ENCODE data around the gene RASGRP1.

Gene RASGRP1

DNA sequence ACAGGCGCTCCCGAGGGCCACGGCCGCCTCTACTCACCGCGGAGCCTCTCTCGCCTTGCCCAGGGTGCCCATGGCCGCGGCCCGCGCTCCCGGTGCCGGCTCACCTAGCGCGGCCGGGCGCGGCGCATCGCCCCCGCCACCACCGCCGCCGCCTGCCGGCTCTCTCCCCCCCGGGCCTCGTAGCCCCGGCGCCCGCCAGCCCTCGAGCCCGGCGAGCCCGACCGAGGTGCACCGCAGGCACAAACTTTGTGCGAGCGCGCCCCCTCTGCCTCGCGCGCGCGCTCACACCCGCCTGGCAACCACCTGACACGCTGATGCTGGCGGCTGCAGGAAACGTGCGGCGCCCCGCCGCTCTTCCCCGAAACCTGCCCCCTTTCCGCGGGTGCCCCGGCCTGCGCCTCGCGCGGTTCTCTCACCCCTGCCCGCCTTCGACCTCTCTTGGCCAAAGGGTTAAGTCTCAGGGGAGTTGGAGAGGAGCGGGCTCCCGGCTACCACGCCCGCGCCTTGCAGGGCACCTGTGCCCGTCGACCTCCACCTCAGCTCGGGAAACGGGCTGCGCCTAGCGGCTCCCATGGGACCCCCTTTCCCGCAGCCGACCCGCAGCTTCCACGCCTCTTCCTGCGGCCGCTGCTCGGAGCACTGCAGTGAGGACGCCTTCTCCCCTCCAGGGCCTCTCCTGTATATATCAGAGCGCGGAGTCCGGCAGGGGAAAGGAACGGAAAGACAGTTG lies at the start of gene RASGRP1:
TSS of gene RASGRP1 (minus strand) at position 258 of the 730 bp plus-strand sequence. CDS start at position 72, 186 bp downstream.
- Histone ChIP-seq H3K36me3 (ENCODE audit: insufficient read depth, low read length) (no peaks in the 10 kb centered on the region), H3K4me1 (ENCODE audit: insufficient read depth, low read length) (peaks cover 2% of the 10 kb centered on the region), H3K27me3 (ENCODE audit: insufficient read depth, low read length) (peaks cover 40% of the 10 kb centered on the region)

DNA sequence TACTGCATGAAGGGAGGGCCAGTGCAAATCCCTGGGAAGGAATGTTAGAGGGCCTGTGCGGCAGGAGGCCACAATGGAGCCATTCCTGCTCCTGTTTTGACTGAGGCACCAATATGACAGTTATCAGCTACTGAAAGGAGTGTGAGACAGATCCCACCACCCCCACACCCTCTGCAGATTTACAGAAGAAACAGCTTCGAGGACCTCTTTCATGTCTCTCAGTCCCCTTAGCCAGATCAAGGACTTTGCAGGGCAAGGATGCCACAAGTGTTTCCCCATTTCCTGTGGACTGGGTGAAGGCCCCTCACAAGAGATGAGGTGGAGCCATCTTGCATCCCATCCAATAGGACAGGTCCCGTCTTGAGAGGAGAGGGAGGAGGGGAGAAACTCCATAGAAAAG lies 48.5 kb upstream of the RASGRP1 start:
- Histone ChIP-seq H3K4me3 (ENCODE audit: low read length) (no peak overlapping the region), H2AFZ (ENCODE audit: low read depth, low read length) (no peak overlapping the region), H3K36me3 (ENCODE audit: insufficient read depth, low read length) (no peaks in the 10 kb centered on the region), H3K9me3 (ENCODE audit: low read length) (no peaks in the 10 kb centered on the region), H3K27me3 (ENCODE audit: insufficient read depth, low read length) (no peaks in the 10 kb centered on the region), H3K4me1 (ENCODE audit: insufficient read depth, low read length) (no peaks in the 10 kb centered on the region)

More for the DNA sequence above, at the start of gene RASGRP1:
- Histone ChIP-seq H3K9me3 (ENCODE audit: low read length) (no peaks in the 10 kb centered on the region), H2AFZ (ENCODE audit: low read depth, low read length) (peak within 1 kb of the TSS; percentile 98), H3K4me3 (ENCODE audit: low read length) (peak within 1 kb of the TSS; percentile 60)

DNA sequence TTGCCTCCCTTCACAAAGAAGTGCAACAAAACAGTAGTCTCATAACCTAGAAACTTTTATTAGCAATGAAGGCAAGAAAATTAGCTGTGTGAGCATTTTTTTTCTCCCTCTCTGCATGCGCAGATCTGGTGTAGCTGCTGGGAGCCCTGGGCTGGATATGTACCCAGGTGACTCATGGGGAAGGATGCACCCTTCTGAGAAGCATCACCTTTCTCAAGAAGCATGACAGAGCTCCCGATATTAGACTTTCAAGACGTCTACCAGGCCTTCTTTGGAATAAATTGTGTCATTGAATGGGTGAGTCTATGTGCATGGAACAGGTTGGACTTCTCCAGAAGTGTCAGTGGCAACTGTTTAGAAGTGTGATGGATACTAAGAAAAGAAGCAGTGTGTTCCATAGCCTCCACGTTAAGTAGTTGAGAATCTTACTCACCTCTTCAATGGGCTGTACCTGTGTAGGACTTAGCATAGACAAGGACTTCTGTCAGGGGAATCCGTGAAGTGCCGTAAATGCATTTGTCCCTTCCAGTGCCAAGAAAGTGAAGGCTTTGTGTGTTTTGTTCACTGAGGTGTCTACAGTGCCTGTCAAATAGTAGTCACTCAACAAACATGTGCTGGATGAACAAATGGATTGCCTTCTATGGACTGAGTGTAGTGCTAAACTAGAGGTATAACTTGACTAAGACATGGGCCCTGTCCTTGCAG lies 47.7 kb upstream of the RASGRP1 start:
- H3K27me3 ChIP-seq (ENCODE audit: insufficient read depth, low read length) = no peaks in the 10 kb centered on the region
- H3K4me3 ChIP-seq (ENCODE audit: low read length) = no peak overlapping the region
- H3K36me3 ChIP-seq (ENCODE audit: insufficient read depth, low read length) = no peaks in the 10 kb centered on the region
- no peaks in the 10 kb centered on the region for H3K4me1 ChIP-seq (ENCODE audit: insufficient read depth, low read length)
- no peaks in the 10 kb centered on the region for H3K9me3 ChIP-seq (ENCODE audit: low read length)
- no peak overlapping the region for H2AFZ ChIP-seq (ENCODE audit: low read depth, low read length)

DNA sequence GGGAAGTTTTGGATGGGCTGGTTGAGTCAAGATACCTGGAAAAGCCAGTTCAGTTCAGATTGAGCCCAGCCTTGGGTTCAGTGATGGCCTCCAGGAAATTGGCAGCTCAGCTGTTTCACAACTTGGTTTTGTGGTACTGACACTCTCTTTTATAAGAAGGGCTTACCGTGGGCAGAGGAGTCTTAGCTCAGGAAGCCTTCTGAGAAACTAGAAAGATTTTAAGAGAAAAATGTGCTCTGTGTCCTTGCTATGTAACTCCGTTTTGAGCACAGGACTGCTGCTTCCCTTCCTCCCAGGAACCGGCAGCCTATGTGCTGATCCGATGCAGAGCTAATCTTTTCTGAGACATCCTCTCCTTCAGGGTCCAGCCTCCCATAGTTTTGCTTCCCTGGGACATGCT lies 46.6 kb upstream of the RASGRP1 start:
- H3K36me3 ChIP-seq (ENCODE audit: insufficient read depth, low read length) = no peaks in the 10 kb centered on the region
- no peaks in the 10 kb centered on the region for H3K9me3 ChIP-seq (ENCODE audit: low read length)
- H3K4me3 ChIP-seq (ENCODE audit: low read length) = no peak overlapping the region
- no peak overlapping the region for H2AFZ ChIP-seq (ENCODE audit: low read depth, low read length)
- H3K27me3 ChIP-seq (ENCODE audit: insufficient read depth, low read length) = no peaks in the 10 kb centered on the region
- H3K4me1 ChIP-seq (ENCODE audit: insufficient read depth, low read length) = no peaks in the 10 kb centered on the region

- no peak overlapping the region for H2AFZ ChIP-seq (ENCODE audit: low read depth, low read length)
- no peak overlapping the region for H3K4me3 ChIP-seq (ENCODE audit: low read length)
- no peaks in the 10 kb centered on the region for H3K36me3 ChIP-seq (ENCODE audit: insufficient read depth, low read length)
- H3K27me3 ChIP-seq (ENCODE audit: insufficient read depth, low read length) = no peaks in the 10 kb centered on the region
- H3K4me1 ChIP-seq (ENCODE audit: insufficient read depth, low read length) = no peaks in the 10 kb centered on the region
- H3K9me3 ChIP-seq (ENCODE audit: low read length) = no peaks in the 10 kb centered on the region
Measured at GRCh38 chr15:38610748-38611147, 46.1 kb upstream of the RASGRP1 start.

- Histone ChIP-seq H2AFZ (ENCODE audit: low read depth, low read length) (no peak overlapping the region), H3K4me1 (ENCODE audit: insufficient read depth, low read length) (no peaks in the 10 kb centered on the region), H3K4me3 (ENCODE audit: low read length) (no peak overlapping the region), H3K27me3 (ENCODE audit: insufficient read depth, low read length) (no peaks in the 10 kb centered on the region), H3K9me3 (ENCODE audit: low read length) (no peaks in the 10 kb centered on the region), H3K36me3 (ENCODE audit: insufficient read depth, low read length) (no peaks in the 10 kb centered on the region)
Measured at GRCh38 chr15:38609097-38609738, 44.6 kb upstream of the RASGRP1 start.

DNA sequence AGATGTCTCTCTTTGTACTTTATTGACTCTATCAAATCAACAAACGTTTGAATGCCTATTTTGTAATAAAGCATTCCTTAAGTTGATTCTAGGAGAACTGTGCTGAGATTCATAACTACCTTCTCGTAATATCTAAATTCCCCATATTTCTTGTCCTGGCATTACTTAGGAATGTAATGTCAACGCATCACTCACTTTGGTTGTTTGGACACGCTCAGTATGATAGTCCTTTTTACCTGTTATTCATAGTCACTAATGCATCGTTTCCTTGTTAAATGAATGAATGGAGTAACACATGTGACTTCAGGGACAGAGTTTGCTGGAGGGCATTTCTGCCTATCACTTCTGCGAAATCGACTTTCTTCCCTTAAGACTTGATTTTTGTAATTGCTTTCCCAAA lies 44.1 kb upstream of the RASGRP1 start:
- Histone ChIP-seq H3K4me3 (ENCODE audit: low read length) (no peak overlapping the region), H2AFZ (ENCODE audit: low read depth, low read length) (no peak overlapping the region), H3K9me3 (ENCODE audit: low read length) (no peaks in the 10 kb centered on the region), H3K27me3 (ENCODE audit: insufficient read depth, low read length) (no peaks in the 10 kb centered on the region), H3K36me3 (ENCODE audit: insufficient read depth, low read length) (no peaks in the 10 kb centered on the region), H3K4me1 (ENCODE audit: insufficient read depth, low read length) (no peaks in the 10 kb centered on the region)

- no peaks in the 10 kb centered on the region for H3K27me3 ChIP-seq (ENCODE audit: insufficient read depth, low read length)
- no peaks in the 10 kb centered on the region for H3K9me3 ChIP-seq (ENCODE audit: low read length)
- H3K36me3 ChIP-seq (ENCODE audit: insufficient read depth, low read length) = no peaks in the 10 kb centered on the region
- no peak overlapping the region for H2AFZ ChIP-seq (ENCODE audit: low read depth, low read length)
- H3K4me3 ChIP-seq (ENCODE audit: low read length) = no peak overlapping the region
- no peaks in the 10 kb centered on the region for H3K4me1 ChIP-seq (ENCODE audit: insufficient read depth, low read length)
Measured at GRCh38 chr15:38605744-38606143, 41.1 kb upstream of the RASGRP1 start.

DNA sequence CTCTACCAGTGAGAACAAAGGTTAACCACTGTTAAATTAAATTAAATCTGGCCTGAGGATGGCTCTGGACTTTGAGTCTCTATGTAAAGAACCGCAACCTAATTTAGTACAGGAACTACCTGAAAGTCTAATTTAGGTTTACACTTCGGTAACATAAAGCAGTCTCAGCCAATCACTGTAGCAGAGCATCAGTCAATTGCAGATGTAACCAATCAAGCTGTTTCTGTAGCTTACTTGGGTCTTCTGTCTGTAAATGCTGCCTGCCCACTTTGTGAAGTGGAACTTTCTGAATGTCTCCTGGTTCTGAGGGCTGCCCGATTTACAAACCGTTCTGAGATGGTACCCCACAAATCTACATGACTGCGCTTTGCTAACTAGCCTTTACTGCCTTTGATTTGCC lies 39.1 kb upstream of the RASGRP1 start:
- H3K27me3 ChIP-seq (ENCODE audit: insufficient read depth, low read length) = no peaks in the 10 kb centered on the region

DNA sequence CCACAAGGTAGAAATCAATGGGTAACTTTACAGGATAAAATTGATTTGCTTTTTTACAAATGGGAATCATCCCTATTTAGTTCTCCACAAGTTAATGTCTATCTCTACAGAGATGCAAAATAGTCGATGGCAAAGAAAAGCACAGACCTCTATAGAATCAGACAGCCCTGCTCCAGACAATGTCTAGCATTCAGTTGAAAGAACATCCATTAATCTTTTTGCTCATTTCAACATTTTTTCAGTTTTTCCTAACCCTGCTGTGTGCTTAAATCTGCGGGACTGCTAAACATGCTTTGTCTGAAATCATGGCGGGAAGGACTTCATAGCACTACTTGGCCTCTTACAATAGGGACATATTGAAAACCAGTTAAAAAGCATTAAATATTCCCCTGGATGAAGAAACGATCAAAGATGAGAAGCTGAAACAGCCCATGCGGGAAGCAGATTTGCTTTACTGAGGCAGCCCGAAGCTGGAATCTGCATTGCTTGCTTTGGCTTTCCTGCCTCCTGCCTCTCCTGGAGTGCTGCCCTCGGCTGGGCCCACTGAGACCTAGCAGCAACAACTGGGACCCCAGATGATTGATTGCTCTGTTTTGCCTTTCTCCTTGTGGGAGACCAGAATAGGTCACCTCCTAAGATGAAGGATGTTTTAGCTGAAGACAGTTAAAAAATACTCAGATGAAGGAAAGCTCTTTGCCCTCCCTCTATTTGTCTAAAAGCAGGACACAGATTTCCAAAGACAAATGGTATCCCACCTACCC lies 38.5 kb upstream of the RASGRP1 start:
- no peaks in the 10 kb centered on the region for H3K9me3 ChIP-seq (ENCODE audit: low read length)
- H3K4me3 ChIP-seq (ENCODE audit: low read length) = no peak overlapping the region
- H2AFZ ChIP-seq (ENCODE audit: low read depth, low read length) = no peak overlapping the region
- no peaks in the 10 kb centered on the region for H3K4me1 ChIP-seq (ENCODE audit: insufficient read depth, low read length)
- H3K36me3 ChIP-seq (ENCODE audit: insufficient read depth, low read length) = no peaks in the 10 kb centered on the region
- no peaks in the 10 kb centered on the region for H3K27me3 ChIP-seq (ENCODE audit: insufficient read depth, low read length)

More for the DNA sequence above, 39.1 kb upstream of the RASGRP1 start:
- Histone ChIP-seq H2AFZ (ENCODE audit: low read depth, low read length) (no peak overlapping the region), H3K36me3 (ENCODE audit: insufficient read depth, low read length) (no peaks in the 10 kb centered on the region), H3K9me3 (ENCODE audit: low read length) (no peaks in the 10 kb centered on the region), H3K4me3 (ENCODE audit: low read length) (no peak overlapping the region), H3K4me1 (ENCODE audit: insufficient read depth, low read length) (no peaks in the 10 kb centered on the region)

- Histone ChIP-seq H3K27me3 (ENCODE audit: insufficient read depth, low read length) (no peaks in the 10 kb centered on the region), H3K36me3 (ENCODE audit: insufficient read depth, low read length) (no peaks in the 10 kb centered on the region), H3K4me1 (ENCODE audit: insufficient read depth, low read length) (no peaks in the 10 kb centered on the region)
Measured at GRCh38 chr15:38600236-38600635, 35.6 kb upstream of the RASGRP1 start.

DNA sequence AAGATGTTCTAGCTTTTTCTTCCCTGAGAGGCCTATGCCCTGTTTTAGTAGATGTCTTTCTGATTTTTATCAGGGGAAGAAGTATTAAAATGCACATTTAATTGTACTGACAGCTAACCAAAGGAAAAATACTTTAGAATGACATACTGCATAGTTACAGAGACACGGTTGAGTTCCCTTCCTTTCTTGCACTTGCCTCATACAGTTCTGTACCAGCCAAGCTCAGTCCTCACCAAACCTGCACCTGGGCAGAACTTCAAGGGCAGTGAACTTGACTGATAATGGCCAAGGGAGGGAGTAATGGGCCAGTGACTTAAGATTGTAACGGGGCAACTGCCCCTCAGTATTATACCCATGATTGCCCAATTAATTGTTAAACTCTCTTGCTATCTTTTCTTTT lies 34.1 kb upstream of the RASGRP1 start:
- no peaks in the 10 kb centered on the region for H3K4me1 ChIP-seq (ENCODE audit: insufficient read depth, low read length)
- no peak overlapping the region for H2AFZ ChIP-seq (ENCODE audit: low read depth, low read length)
- H3K36me3 ChIP-seq (ENCODE audit: insufficient read depth, low read length) = no peaks in the 10 kb centered on the region
- no peak overlapping the region for H3K4me3 ChIP-seq (ENCODE audit: low read length)
- H3K27me3 ChIP-seq (ENCODE audit: insufficient read depth, low read length) = no peaks in the 10 kb centered on the region
- no peaks in the 10 kb centered on the region for H3K9me3 ChIP-seq (ENCODE audit: low read length)

More at GRCh38 chr15:38600236-38600635, 35.6 kb upstream of the RASGRP1 start:
- H3K9me3 ChIP-seq (ENCODE audit: low read length) = no peaks in the 10 kb centered on the region
- no peak overlapping the region for H3K4me3 ChIP-seq (ENCODE audit: low read length)
- H2AFZ ChIP-seq (ENCODE audit: low read depth, low read length) = no peak overlapping the region

All from neuron (in vitro differentiated cells).